ENCODE measurements around the gene FAM171A2.
"Not testable (repeated sequence)": the region's sequence is repeated elsewhere in the genome, so short reads cannot be mapped to it uniquely, and the experiment has no call there.

The FAM171A2 gene

GRCh38 chr17:44348234-44348987 lies 15.2 kb downstream of the FAM171A2 start:
- TF ChIP-seq ZFX (IDR thresholded peaks at IDR 0.05; ENCODE audit: borderline replicate concordance) (no peak), CTCF (IDR thresholded peaks at IDR 0.05) (no peak)
- no peak overlapping the region for H3K27ac ChIP-seq

- not testable (repeated sequence) for H3K27ac ChIP-seq
Observed at GRCh38 chr17:44347206-44348055, 16.2 kb downstream of the FAM171A2 start.

GRCh38 chr17:44346064-44346844 lies 17.4 kb downstream of the FAM171A2 start:
- no peak overlapping the region for H3K27ac ChIP-seq

GRCh38 chr17:44345454-44346026 lies 18.1 kb downstream of the FAM171A2 start:
- TF ChIP-seq ZFX (IDR thresholded peaks at IDR 0.05; ENCODE audit: borderline replicate concordance) = no peak
- TF ChIP-seq CTCF (IDR thresholded peaks at IDR 0.05) = no peak; the same call in 1 of the 2 replicates
- H3K27ac ChIP-seq = peak overlapping the region; percentile 55

More at GRCh38 chr17:44346064-44346844, 17.4 kb downstream of the FAM171A2 start:
- TF ChIP-seq CTCF (IDR thresholded peaks at IDR 0.05) (no peak), ZFX (IDR thresholded peaks at IDR 0.05; ENCODE audit: borderline replicate concordance) (no peak)

- no peak for TF ChIP-seq ZFX (IDR thresholded peaks at IDR 0.05; ENCODE audit: borderline replicate concordance)
- no peak for TF ChIP-seq CTCF (IDR thresholded peaks at IDR 0.05)
- peak within 1 kb of the TSS; percentile 55 for H3K27ac ChIP-seq
Observed at GRCh38 chr17:44344939-44345453, 18.7 kb downstream of the FAM171A2 start, which contains the start of gene GRN. Gene GRN, plus strand, starts transcription at chr17:44345302. Its CDS starts 3,863 bp downstream, at chr17:44349165.

- H3K27ac ChIP-seq = no peak overlapping the region
Observed at GRCh38 chr17:44343510-44344209, 20.0 kb downstream of the FAM171A2 start.

GRCh38 chr17:44340553-44340952 lies 23.1 kb downstream of the FAM171A2 start:
- not testable (repeated sequence) for H3K27ac ChIP-seq

More at GRCh38 chr17:44343510-44344209, 20.0 kb downstream of the FAM171A2 start:
- TF ChIP-seq CTCF (IDR thresholded peaks at IDR 0.05) (no peak), ZFX (IDR thresholded peaks at IDR 0.05; ENCODE audit: borderline replicate concordance) (no peak)
